GM19025 (cell line): Measurements from ENCODE around the gene RSPO3.

Experiments used
- ATAC-seq: cut with Tn5 transposase; IDR thresholded peaks from one replicate; pipeline ENCODE4 v1.9.1; 2021; ENCODE audit warnings: mild to moderate bottlenecking, low read depth, moderate library complexity; ENCODE audit not compliant: unreplicated experiment

Gene RSPO3

DNA sequence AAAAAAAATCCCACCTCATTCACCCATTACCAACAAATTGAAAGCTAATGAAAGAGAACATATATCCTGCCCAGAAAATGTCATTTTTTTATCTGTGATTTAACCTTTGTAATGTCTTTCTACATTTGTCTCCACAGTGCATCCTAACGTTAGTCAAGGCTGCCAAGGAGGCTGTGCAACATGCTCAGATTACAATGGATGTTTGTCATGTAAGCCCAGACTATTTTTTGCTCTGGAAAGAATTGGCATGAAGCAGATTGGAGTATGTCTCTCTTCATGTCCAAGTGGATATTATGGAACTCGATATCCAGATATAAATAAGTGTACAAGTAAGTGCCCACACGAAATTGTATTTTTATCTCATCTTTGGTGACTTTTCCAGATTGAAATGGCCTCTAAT lies 30.0 kb downstream of the RSPO3 start:
- ATAC-seq, result no peak

DNA sequence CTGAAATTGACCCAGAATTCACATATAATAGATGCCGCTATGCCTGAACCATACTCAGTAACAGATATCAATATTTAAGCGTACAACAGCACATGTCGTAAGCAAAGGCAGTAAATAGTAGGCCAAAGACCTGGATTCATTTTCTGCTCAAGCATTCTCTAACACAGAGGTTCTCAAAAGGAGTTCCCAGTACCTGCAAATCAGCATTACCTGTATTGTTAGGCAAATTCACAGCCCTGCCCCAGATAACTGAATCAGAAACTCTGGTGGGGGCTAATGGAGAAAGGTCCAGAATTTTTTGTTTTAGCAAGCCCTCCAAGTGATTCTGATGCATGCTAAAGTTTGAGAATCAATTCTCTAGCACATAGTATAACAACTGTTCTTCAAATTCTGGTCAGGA lies 36.0 kb downstream of the RSPO3 start:
- ATAC-seq, result no peak

DNA sequence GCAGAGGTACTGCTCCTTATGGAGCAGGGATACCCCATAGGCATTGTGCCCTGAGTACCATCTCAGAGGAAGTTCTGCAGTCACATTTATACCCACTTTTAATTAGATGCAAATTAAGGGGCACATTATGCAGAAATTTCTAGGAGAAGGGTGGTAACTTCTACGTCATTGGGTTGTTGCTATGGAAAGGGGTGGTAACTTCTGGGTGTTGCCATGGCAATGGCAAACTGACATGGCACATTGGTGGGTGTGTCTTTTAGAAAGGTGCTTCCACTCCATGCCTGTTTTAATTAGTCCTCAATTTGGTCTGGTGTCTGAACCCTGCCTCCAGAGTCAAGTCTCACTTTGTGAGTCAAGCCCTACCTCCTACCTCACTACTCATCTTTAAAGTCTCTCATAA lies 42.0 kb downstream of the RSPO3 start:
- no peak for ATAC-seq

DNA sequence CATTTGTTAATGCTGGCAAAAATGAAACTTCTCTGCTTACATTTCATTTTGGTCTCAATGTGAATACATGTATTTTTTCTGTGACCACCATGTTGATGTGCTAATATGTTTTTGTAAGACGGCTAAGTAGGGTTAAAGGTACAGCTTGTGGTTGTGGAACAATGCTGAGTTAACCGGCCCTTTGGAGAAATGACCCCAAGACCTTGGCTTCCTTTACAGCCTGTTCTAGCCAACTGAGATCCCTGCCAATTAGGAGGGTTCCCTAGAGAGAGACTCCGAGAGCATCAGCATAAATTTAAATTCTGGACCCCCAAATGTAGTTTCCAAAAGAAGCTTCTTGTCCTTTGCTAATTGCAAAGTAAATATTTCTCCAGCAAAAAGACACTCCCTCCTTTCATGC lies 44.4 kb downstream of the RSPO3 start:
- no peak for ATAC-seq

DNA sequence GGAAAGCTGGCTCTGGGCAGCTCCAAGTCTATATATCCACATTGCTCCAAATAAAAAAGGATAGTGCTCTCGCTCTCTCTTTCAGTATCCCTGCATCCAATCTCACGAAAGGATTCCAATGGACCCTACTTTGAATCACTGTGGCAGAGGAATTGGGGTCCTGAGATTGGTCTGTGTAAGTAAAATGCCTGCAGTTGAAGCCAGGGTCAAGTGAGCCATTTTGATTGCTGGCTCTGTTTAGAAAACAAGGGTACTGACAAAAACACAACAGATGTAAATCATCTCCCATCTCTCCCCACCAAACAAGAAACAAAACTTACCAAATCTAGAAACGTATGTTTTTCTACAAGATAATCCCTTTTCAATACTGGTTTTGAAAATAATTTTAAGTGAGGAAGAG lies 45.6 kb downstream of the RSPO3 start:
- ATAC-seq, result no peak

DNA sequence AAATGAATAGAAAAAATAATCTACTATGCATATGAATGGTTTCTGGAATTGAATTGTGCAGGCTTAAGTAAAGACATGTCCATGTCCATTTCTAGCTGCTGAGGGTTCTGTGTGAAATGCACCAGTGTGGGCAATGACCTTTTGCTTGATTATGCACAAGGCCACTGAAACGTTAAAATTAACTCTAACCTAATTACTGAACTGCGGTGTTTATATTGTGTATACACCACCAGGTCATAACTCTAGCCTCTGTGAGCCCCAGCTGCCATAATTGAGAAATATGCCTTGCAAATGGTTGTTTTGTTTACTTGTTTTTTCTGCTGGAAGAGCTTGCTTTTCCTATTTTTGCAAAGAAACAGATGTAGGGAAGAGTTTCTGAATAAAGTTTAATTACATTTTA lies 46.1 kb downstream of the RSPO3 start:
- no peak for ATAC-seq

DNA sequence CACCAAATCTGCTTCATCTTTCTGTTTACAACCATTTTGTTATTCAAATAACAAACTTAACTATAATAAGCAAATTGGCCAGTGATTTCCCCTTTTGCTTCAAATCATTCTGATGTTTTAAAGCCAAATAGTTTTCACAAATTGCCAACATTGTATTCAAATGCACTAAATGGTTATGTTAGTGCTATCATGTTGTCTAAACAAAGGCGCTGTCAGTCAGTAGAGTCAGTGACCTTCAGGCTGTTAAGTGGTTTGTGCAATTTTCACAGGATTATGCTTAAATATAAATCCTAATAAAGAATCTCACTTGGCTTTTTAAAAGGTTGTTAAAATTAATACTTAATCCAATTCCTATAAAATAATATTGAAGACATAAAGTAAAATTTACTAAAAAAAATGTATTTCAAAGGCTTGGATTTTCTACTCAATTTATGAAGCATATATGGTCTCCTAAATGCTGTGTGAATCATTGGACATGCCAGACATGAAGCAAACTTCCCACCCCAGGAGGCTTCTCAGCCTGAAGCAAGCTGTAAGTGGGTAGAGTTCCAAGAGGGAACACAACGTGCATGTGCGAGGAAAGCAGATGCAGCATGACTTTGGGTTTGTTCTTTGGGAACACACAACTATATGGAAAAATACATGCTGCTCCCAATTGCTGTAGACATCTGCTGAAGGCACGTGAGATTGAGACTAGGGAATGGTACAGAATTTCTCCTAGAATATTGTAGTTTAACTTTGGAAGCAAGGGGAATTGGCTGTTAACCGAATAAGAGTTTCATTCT lies 54.9 kb downstream of the RSPO3 start:
- ATAC-seq, result no peak

DNA sequence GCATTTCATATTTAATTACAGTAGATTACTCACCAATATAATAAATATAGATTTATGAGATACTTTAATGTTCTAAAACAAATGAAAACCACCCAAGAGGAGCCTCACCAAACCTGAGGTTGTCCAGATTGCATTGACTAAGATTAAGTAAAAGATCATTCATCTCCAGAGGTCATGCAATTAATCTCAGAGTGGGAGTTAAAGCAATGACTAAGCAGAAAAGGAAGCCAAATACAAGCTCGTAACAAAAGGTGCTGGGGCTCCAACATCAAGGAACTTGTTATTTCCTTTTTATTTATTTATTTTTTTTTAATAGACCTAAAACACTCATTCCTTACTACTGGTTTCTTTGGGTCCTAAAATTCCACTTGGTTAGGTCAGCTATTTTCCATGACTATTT lies 57.7 kb downstream of the RSPO3 start:
- ATAC-seq, result no peak

DNA sequence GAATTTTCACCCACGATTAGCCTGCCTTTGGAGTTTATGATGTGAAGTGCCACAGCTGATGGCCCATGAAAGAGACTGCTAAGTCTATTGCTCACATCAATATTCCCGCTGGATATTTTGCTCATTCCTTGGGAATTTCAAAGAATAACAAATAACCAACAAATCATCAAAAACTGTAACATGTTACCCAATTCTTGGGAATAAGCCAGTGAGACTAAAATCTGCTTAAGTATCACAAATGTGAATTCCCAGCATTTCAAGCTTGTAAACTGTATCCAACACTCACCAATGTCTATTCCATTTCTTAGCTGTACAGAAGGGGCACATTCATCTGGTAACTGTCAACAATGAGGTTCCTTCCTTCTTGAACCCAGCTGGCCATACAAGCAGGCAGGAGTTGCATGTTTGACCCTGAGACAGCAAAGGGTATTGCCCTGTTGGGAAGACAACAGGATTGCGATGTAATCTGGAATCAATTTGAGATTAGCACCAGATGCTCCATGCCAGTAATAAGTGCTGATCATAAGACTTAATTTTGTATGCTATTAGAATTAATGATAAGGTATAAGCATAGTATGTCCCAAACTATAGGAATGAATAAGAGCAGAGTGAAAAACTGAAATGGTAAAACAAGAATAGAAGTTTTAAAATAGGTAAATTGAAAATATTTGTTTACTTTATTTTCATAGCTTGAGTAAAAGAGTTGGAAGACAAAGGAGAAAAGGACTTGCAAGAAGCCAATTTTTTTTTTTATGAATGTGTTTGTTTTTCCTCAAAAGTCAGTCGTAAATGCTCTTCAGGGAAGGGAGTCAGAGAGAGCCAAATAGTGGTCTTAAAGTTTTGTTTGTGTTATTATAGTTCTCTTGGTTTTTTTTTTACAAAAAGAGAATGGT lies 58.8 kb downstream of the RSPO3 start:
- ATAC-seq, result no peak

DNA sequence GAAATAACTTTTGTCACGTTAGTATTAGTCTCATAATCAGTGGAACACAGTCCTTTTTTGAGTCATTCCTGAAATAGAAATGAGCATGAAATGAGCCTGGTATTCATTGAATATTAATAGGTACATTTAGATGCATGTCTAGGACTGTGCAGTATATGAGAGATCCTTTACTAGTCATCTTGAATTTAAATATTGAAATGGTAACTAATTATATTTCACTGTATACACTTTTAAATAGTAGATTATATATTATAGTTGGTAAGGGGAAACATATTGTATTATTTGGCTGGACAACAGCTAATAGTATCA lies 59.4 kb downstream of the RSPO3 start:
- ATAC-seq, result no peak

DNA sequence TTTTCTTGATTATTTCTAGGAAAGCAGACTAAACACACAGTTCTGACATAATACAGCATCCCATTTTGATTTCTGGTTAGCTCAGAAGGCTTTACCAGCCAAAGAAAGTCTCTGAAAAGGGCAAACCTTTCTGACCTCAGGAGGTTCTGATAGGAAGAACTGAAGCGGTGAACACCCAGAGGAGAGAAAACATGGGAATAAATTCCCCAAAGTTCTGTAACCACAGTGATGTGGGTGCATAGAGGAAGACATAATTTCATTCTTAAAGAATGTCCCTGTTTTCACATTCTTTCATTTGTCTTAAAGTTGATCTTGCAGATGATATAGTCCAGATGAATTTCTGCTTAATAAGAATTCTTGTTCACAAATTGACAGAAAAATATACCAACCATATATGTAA lies 60.3 kb downstream of the RSPO3 start:
- ATAC-seq, result no peak

DNA sequence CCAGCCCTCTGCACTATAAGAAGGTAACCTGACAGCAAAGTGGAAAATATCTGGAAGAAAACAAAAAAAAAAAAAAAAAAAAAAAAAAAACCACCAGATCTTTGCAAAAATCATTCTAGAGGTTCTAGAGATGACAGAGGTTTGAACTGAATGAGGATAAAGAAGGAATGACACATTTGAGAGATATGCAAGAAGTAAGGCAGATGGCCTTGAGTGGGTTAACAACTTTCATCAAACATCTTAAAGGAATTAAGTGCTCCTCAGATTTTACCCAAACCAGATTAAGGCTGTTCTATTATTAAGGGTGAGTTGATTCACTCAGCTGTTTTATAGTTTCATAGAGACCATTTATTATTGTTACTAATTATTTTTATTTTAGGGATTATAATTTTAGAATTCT lies 62.0 kb downstream of the RSPO3 start:
- ATAC-seq, result no peak

DNA sequence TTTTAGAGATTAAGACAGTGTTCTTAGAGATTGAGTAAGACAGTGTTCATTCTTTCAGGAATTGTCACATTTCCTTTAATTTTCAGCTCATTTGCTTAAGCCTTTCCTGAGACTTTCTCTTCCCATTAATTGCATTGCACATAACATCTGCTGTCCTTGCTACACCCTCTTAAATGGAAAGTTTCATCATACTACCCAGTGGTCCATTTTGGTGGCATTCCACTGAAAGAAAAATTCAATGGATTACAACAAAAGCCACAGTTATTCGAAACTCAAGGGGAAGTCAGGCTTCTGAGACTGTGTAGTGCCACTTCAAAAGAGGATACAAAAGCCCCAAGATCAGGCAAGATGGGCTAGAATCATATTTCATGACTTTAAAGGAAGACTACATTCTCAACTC lies 64.0 kb downstream of the RSPO3 start:
- ATAC-seq, result no peak

DNA sequence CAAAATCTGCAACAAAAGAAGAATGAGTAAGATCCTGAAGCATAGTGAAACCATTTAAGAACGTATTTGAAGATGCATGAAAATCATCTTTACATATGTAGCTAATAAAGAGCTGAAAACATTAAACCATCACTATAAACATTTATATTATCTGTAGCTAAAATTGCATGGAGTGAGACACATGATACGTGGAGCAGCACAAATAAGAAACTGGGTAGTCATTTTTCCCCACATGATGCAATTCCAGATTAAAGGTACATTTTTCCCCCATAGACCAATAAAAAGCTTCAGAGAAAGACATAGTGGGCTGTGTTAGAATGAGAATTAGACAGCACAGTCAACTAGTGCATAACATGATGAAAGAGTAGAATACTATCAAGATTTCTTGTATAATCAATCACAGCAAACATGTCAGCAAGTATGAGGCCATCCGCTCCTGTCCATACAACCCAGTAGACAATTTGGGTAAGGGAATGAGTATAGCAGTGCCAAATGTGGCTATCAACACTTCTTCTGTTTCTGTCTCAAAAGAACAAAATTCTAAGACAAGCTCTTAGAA lies 67.0 kb downstream of the RSPO3 start:
- no peak for ATAC-seq

DNA sequence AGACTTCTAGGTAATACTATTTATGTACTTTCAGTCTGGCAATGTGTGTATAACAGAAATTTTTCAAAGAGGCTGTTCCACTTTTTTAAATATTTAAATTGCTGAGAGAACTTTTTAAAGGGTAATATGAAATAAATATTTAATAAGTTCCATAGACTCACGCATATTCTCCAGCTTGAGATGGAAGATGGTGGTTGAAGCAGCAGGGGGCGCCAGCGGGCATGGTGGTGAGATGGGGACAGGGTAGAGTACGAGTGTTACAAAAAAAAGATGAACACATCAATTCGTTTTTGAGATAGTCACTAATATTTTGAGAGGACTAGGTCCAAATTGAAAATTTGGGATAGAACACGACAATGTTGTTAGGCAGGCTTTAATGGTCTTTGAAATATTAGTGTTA lies 68.4 kb downstream of the RSPO3 start:
- no peak for ATAC-seq

DNA sequence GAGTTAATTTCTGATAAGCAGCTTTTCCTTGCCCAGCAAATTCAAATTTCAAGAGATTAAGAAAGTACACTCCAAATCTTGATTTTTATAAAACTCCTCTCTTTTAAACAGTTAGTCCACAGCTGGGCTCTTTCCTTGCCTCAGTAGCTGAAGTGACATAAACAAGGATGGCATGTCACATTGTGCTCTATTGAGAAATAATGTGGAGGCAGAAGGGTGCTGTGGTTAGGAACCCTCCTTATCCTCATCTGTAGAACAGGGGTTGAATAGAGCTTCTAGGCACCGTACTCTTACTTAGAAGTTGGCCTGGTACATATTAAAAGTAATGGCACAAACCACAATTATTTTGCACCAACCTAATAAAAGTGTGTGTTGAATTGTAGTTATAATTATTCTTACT lies 70.3 kb downstream of the RSPO3 start:
- no peak for ATAC-seq

DNA sequence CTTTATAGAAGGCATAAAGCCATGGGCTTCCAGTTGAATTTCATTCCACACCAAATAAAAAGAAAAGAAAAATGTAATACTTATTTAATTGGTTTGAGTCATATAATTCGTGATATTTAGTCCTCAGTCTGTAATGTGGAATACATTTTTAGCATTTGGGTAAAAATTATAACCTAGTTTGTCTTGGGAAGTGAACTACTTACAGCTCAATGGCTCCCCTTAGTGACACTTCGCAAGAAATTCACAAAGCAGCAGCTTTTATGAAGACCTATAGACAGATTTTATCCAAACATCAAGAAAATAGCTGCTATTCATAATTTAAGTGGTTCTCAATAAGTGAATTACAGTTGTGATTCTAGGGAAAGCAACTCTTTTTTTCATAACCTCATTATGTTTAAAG lies 72.1 kb downstream of the RSPO3 start:
- no peak for ATAC-seq

DNA sequence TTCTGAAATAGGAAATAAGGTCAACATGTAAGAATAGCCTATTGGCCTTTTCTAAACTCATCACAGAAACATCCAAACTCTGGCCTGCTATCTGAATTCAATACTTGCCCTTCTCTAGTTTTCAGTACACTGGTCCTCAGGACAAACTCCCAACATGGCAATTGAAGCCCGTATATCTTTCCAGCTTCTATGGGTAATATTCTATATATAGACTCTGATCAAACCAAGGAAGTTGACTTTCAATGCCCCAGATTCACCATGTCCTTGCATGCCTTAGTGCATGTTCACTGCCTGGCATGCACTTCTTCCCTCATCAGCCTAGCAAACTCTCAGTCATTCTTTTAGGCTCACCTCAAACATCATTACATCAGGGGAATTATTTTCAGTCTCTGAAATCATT lies 73.2 kb downstream of the RSPO3 start:
- no peak for ATAC-seq

DNA sequence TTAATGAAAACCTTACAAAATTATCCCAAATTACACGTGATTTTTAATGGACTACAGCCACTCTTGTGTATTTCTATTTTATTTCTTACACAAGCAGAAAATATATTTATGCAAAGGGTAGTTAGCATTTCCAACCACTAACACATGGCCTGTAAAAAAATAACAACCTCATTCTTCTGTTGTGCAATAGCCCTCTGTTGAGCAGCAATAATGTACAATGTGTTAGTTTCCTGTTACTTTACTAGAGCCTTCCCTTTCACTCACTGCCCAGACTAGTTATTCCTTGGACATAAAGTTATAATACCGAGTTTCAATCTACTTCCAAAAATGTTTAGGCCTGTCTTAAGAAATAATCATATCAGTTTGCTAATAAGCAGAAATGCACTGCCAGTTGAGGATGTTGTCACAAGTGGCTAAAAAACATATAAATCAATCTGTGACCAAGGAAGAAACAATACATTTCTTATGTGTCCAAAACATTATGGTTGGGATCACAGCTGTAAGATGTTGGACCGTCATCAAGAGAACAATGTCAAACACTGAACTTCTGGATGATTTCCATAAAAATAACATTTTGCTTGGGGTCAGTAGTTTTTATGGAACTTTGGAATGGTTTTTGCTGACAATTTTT lies 74.6 kb downstream of the RSPO3 start:
- no peak for ATAC-seq

DNA sequence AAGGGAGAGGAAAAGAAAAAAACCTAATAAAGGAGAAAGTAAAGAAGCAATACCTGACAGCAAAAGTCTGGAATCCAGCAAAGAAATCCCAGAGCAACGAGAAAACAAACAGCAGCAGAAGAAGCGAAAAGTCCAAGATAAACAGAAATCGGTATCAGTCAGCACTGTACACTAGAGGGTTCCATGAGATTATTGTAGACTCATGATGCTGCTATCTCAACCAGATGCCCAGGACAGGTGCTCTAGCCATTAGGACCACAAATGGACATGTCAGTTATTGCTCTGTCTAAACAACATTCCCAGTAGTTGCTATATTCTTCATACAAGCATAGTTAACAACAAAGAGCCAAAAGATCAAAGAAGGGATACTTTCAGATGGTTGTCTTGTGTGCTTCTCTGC lies 77.4 kb downstream of the RSPO3 start:
- ATAC-seq, result no peak

DNA sequence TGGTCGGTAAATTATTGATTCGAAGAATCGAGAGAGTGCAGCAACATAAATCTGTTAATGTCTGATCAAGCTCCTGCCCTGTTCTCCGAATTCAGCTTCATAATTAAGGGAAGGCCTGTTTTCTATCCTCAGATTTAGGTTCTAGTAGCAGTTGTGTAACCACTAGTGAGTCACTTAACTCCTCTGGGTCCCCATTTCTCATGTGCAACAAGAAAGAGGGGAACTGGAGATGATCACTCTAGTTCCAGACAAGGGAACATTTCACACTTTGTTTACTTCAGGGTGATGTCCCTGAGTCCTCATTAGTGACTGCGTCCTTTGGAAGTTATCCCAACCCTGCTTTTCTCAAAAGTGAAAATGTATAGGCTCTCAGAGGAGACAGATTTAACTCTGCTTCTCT lies 80.1 kb downstream of the RSPO3 start:
- no peak for ATAC-seq
